ENCODE measurements around the gene FOXS1.

GRCh38 chr20:31824554-31825313 lies 20.7 kb downstream of the FOXS1 start:
- TF ChIP-seq EP300 (IDR thresholded peaks at IDR 0.05; ENCODE audit: low read depth) (no peak), CTCF (IDR thresholded peaks at IDR 0.05) (no peak)
